Neural cell (in vitro differentiated cells): ENCODE results near the gene ELOVL7. TPM values are rescaled to one million over a fixed set of nuclear protein-coding genes. Genes with fewer than 3 reads are reported as not detected.

ENCODE experiments used
- H2AFZ ChIP-seq: fragments of 200-600, 300-800 bp; sonication (generic), shearing (Covaris generic); 2 replicates; pipeline ENCODE4 v1.6.0; 2014; ENCODE audit warnings: low read depth, mild to moderate bottlenecking, antibody characterized with exemption, low read length, moderate library complexity
- H3F3A ChIP-seq: fragments of 200-600 bp; shearing (Covaris generic); 2 replicates; pipeline ENCODE4 v1.6.1; 2016; ENCODE audit warnings: mild to moderate bottlenecking, moderate library complexity, mixed read lengths, antibody characterized with exemption, low read length; ENCODE audit not compliant: insufficient read depth, poor library complexity, severe bottlenecking
- H3K27ac ChIP-seq: fragments of 200-600, 300-800 bp; sonication (generic), shearing (Covaris generic); 2 replicates; pipeline ENCODE4 v1.5.1; 2014; ENCODE audit warnings: mild to moderate bottlenecking, low read length, moderate library complexity
- H3K27me3 ChIP-seq: fragments of 300-800, 200-600 bp; sonication (generic), shearing (Covaris generic); 2 replicates; pipeline ENCODE4 v1.6.0; 2014; ENCODE audit warnings: mild to moderate bottlenecking, low read depth, low read length, moderate library complexity; ENCODE audit not compliant: insufficient read depth
- H3K36me3 ChIP-seq: fragments of 300-800, 200-600 bp; sonication (generic), shearing (Covaris generic); 2 replicates; pipeline ENCODE4 v1.5.1; 2014; ENCODE audit warnings: mild to moderate bottlenecking, antibody characterized with exemption, low read length, moderate library complexity; ENCODE audit not compliant: insufficient read depth
- H3K4me2 ChIP-seq: fragments of 300-800, 200-600 bp; sonication (generic), shearing (Covaris generic); 2 replicates; pipeline ENCODE4 v1.6.0; 2014; ENCODE audit warnings: mild to moderate bottlenecking, low read length
- H3K4me3 ChIP-seq: fragments of 300-800, 200-600 bp; sonication (generic), shearing (Covaris generic); 2 replicates; pipeline ENCODE4 v1.5.1; 2014; ENCODE audit warnings: mild to moderate bottlenecking, low read length, moderate library complexity
- H3K79me2 ChIP-seq: fragments of 200-600 bp; shearing (Covaris generic); replicated peaks from 2 replicates; pipeline ENCODE4 v1.6.0; 2014; ENCODE audit warnings: mild to moderate bottlenecking, low read length, moderate library complexity; ENCODE audit not compliant: insufficient read depth
- H3K9ac ChIP-seq: fragments of 300-800, 200-600 bp; sonication (generic), shearing (Covaris generic); 2 replicates; pipeline ENCODE4 v1.6.1; 2016; ENCODE audit warnings: mild to moderate bottlenecking, low read length, mixed read lengths
- H3K9me2 ChIP-seq: fragments of 200-600 bp; shearing (Covaris generic); 2 replicates; pipeline ENCODE4 v1.6.1; 2016; ENCODE audit warnings: mild to moderate bottlenecking, low read length, mixed read lengths; ENCODE audit not compliant: insufficient read depth
- H3K9me3 ChIP-seq: fragments of 200-600, 300-800 bp; sonication (generic), shearing (Covaris generic); 2 replicates; pipeline ENCODE4 v1.6.1; 2016; ENCODE audit warnings: mild to moderate bottlenecking, mixed run types, low read length, moderate library complexity, mixed read lengths
- H4K20me1 ChIP-seq: fragments of 200-600 bp; shearing (Covaris generic); 2 replicates; pipeline ENCODE4 v1.6.1; 2016; ENCODE audit warnings: mild to moderate bottlenecking, mixed run types; ENCODE audit not compliant: insufficient read depth
- EP300 ChIP-seq: fragments of 450-650 bp; conservative IDR thresholded peaks from 2 replicates; pipeline ENCODE4 v1.6.1; 2014; ENCODE audit warnings: antibody characterized with exemption, mild to moderate bottlenecking, moderate library complexity; ENCODE audit not compliant: poor library complexity, severe bottlenecking
- EZH2 ChIP-seq: fragments of 200-600, 300-800 bp; shearing (Covaris generic), sonication (generic); IDR thresholded peaks from 2 replicates; pipeline ENCODE4 v1.6.1; 2014; ENCODE audit warnings: antibody characterized with exemption, low read length, borderline replicate concordance, mild to moderate bottlenecking; ENCODE audit not compliant: insufficient read depth, poor library complexity, severe bottlenecking
- MXI1 ChIP-seq: fragments of 450-650 bp; conservative IDR thresholded peaks from 2 replicates; pipeline ENCODE4 v1.6.1; 2014; ENCODE audit warnings: antibody characterized with exemption, mild to moderate bottlenecking; ENCODE audit not compliant: poor library complexity, severe bottlenecking
- POLR2AphosphoS5 ChIP-seq: IDR thresholded peaks from 2 replicates; pipeline ENCODE4 v1.6.1; 2012
- RAD21 ChIP-seq: fragments of 450-650 bp; conservative IDR thresholded peaks from 2 replicates; pipeline ENCODE4 v1.6.1; 2014; ENCODE audit warnings: antibody characterized with exemption, mild to moderate bottlenecking, moderate library complexity
- SMC3 ChIP-seq: fragments of 450-650 bp; conservative IDR thresholded peaks from 2 replicates; pipeline ENCODE4 v1.6.1; 2014; ENCODE audit warnings: antibody characterized with exemption, mild to moderate bottlenecking, moderate library complexity; ENCODE audit not compliant: poor library complexity
- TAF1 ChIP-seq: IDR thresholded peaks from 2 replicates; pipeline ENCODE4 v1.6.1; 2012; ENCODE audit warnings: low read depth
- polyA plus RNA-seq: library from polyadenylated mRNA; depleted of rRNA; stranded (reverse); fragments of >200 nt; gene quantifications from 2 replicates; pipeline ENCODE4 v1.2.3, GENCODE V29; 2014
- TF ChIP-seq, protein P1 (sequence below): fragments of 450-650 bp; IDR thresholded peaks from 2 replicates; pipeline ENCODE4 v1.5.1; 2014; ENCODE audit warnings: antibody characterized with exemption, mild to moderate bottlenecking, moderate library complexity; ENCODE audit not compliant: poor library complexity, severe bottlenecking
- TF ChIP-seq, protein P2 (sequence below): IDR thresholded peaks from 2 replicates; pipeline ENCODE4 v1.6.1; 2012; ENCODE audit warnings: borderline replicate concordance

Gene ELOVL7
- polyA plus RNA-seq, 1 donor from 2014 or later, result 3.9 TPM

DNA sequence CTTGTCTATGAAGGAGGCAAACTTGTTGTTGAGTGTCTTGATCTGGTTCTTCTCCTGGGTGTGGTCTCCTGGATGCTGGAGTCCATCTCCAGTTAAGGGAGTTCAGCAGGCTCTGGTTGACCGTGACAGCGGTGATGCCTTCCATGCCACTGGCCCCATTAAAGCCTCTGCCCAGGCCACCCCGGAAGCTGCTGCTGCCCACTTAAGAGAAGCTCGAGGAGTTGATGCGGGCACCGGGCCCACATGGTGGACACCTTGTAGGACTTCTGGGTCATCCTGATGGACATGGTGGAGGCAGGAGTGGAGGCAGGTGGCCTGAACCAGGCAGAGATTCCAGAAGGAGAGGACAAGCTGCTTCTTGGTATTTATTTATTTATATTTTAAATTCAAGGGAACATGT lies 99.4 kb downstream of the ELOVL7 start:
- Histone ChIP-seq H3K4me3 (no peak overlapping the region), H3K9me2 (no peaks in the 10 kb centered on the region), H3K36me3 (no peaks in the 10 kb centered on the region), H3K27me3 (no peaks in the 10 kb centered on the region), H3F3A (no peaks in the 10 kb centered on the region), H3K27ac (no peak overlapping the region), H3K9me3 (no peaks in the 10 kb centered on the region), H3K4me2 (no peak overlapping the region), H3K9ac (no peak overlapping the region), H2AFZ (no peak overlapping the region), H4K20me1 (no peaks in the 10 kb centered on the region), H3K79me2 (no peaks in the 10 kb centered on the region)
- no peak for TF ChIP-seq MXI1
- TF ChIP-seq, protein P1, sequence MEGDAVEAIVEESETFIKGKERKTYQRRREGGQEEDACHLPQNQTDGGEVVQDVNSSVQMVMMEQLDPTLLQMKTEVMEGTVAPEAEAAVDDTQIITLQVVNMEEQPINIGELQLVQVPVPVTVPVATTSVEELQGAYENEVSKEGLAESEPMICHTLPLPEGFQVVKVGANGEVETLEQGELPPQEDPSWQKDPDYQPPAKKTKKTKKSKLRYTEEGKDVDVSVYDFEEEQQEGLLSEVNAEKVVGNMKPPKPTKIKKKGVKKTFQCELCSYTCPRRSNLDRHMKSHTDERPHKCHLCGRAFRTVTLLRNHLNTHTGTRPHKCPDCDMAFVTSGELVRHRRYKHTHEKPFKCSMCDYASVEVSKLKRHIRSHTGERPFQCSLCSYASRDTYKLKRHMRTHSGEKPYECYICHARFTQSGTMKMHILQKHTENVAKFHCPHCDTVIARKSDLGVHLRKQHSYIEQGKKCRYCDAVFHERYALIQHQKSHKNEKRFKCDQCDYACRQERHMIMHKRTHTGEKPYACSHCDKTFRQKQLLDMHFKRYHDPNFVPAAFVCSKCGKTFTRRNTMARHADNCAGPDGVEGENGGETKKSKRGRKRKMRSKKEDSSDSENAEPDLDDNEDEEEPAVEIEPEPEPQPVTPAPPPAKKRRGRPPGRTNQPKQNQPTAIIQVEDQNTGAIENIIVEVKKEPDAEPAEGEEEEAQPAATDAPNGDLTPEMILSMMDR, result no peak
- no peak for TF ChIP-seq RAD21
- TF ChIP-seq POLR2AphosphoS5, result no peak
- TF ChIP-seq SMC3, result no peak
- no peak for TF ChIP-seq EZH2

DNA sequence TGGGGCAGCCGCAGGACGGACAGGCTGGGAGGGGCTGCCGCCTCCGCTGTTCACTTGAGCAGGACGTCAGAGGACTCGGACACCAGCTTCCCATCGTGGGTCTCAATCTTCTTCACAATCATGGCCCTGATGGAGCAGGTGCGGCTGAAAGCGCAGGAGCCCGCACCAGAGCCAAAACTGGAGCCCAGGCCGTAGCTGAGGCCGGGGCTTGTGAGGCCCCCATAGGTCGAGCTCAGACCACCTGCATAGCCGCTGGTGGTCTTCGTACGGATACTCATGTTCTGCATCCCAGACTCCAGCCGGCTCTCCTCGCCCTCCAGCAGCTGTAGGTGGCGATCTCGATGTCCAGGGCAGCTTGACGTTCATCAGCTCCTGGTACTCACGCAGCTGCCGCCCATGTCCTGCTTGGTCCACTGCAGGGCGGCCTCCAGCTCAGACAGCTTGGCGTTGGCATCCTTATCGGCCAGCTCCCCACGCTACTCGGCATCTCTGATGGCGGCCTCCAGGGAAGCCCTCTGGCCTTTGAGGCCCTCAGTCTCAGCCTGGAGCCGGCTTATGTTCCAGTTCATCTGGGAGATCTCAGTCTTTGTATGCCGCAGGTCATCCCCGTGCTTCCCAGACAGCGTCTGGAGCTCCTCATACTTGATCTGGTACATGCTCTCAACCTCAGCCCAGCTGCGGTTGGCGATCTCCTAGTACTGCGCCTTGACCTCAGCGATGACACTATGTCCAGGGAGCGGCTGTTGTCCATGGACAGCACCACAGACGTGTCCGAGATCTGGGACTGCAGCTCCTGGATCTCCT lies 100.4 kb downstream of the ELOVL7 start:
- H3K27ac ChIP-seq, result no peak overlapping the region
- no peaks in the 10 kb centered on the region for H3F3A ChIP-seq
- H3K9me3 ChIP-seq, result no peaks in the 10 kb centered on the region
- H3K4me3 ChIP-seq, result no peak overlapping the region
- no peak overlapping the region for H2AFZ ChIP-seq
- no peaks in the 10 kb centered on the region for H3K27me3 ChIP-seq
- no peaks in the 10 kb centered on the region for H3K9me2 ChIP-seq
- H3K4me2 ChIP-seq, result no peak overlapping the region
- H3K9ac ChIP-seq, result no peak overlapping the region
- H3K79me2 ChIP-seq, result no peaks in the 10 kb centered on the region
- no peaks in the 10 kb centered on the region for H3K36me3 ChIP-seq
- no peaks in the 10 kb centered on the region for H4K20me1 ChIP-seq
- TF ChIP-seq POLR2AphosphoS5, result no peak
- TF ChIP-seq, protein P1, result no peak
- no peak for TF ChIP-seq RAD21

DNA sequence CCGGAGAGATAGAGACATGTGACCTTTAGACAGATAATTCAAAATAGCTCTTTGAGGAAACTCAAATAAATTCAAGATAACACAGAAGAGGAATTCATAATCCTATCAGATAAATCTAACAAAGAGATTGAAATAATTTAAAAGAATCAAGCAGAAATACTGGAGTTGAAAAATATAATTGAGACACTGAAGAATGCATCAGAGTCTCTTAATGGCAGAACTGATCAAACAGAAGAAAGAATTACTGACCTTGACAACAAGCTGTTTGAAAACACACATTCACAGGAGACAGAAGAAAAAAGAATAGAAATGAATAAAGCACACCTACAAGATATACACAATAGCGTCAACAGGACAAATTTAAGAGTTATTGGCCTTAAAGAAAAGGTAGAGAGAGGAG lies 103.7 kb downstream of the ELOVL7 start:
- Histone ChIP-seq H3K79me2 (no peaks in the 10 kb centered on the region), H2AFZ (no peak overlapping the region), H3K9me3 (no peaks in the 10 kb centered on the region), H3K36me3 (no peaks in the 10 kb centered on the region), H3K27ac (no peak overlapping the region), H3F3A (no peaks in the 10 kb centered on the region), H3K4me2 (no peak overlapping the region), H3K9me2 (no peaks in the 10 kb centered on the region), H3K9ac (no peak overlapping the region), H3K4me3 (no peak overlapping the region), H4K20me1 (no peaks in the 10 kb centered on the region), H3K27me3 (no peaks in the 10 kb centered on the region)
- no peak for TF ChIP-seq MXI1
- no peak for TF ChIP-seq TAF1
- TF ChIP-seq EZH2, result no peak
- TF ChIP-seq, protein P2, sequence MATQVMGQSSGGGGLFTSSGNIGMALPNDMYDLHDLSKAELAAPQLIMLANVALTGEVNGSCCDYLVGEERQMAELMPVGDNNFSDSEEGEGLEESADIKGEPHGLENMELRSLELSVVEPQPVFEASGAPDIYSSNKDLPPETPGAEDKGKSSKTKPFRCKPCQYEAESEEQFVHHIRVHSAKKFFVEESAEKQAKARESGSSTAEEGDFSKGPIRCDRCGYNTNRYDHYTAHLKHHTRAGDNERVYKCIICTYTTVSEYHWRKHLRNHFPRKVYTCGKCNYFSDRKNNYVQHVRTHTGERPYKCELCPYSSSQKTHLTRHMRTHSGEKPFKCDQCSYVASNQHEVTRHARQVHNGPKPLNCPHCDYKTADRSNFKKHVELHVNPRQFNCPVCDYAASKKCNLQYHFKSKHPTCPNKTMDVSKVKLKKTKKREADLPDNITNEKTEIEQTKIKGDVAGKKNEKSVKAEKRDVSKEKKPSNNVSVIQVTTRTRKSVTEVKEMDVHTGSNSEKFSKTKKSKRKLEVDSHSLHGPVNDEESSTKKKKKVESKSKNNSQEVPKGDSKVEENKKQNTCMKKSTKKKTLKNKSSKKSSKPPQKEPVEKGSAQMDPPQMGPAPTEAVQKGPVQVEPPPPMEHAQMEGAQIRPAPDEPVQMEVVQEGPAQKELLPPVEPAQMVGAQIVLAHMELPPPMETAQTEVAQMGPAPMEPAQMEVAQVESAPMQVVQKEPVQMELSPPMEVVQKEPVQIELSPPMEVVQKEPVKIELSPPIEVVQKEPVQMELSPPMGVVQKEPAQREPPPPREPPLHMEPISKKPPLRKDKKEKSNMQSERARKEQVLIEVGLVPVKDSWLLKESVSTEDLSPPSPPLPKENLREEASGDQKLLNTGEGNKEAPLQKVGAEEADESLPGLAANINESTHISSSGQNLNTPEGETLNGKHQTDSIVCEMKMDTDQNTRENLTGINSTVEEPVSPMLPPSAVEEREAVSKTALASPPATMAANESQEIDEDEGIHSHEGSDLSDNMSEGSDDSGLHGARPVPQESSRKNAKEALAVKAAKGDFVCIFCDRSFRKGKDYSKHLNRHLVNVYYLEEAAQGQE, result no peak
- no peak for TF ChIP-seq POLR2AphosphoS5
- TF ChIP-seq RAD21, result no peak
- no peak for TF ChIP-seq SMC3
- TF ChIP-seq, protein P1, result no peak
- TF ChIP-seq EP300, result no peak
